ENCODE measurements around the gene RAD51B. TPM values are rescaled to one million over a fixed set of nuclear protein-coding genes. Genes with fewer than 3 reads are reported as not detected.

The RAD51B gene
- total RNA-seq, 1 experiment from 2014 or later: 16.7 TPM

- no peak overlapping the region for H3K4ac ChIP-seq (ENCODE audit: low read depth, low read length)
- no peak overlapping the region for H2BK120ac ChIP-seq (ENCODE audit: low read depth, low read length, poor library complexity, severe bottlenecking)
- Mint-ChIP-seq H3K27ac (no peak overlapping the region), H3K4me3 (no peak overlapping the region), H3K27me3 (ENCODE audit: low read depth) (no peaks in the 10 kb centered on the region), H3K9me3 (peaks cover 15 to 19% of the 10 kb centered on the region in 2 experiments), H3K36me3 (ENCODE audit: insufficient read depth in 1 of 3, low read depth in 3 of 3) (peaks cover 4 to 10% (median 7%) of the 10 kb centered on the region in 3 experiments; a peak in 6 of 7 replicates), H3K4me1 (no peaks in the 10 kb centered on the region)
- no peaks in the 10 kb centered on the region for H4K20me1 ChIP-seq (ENCODE audit: control insufficient read depth, insufficient read depth, insufficient read length)
- H2BK20ac ChIP-seq (ENCODE audit: low read depth, low read length, poor library complexity, severe bottlenecking): no peak overlapping the region
- no peak for TF ChIP-seq CTCF (conservative IDR thresholded peaks at IDR 0.05)
- no peak for DNase-seq
- no peak overlapping the region for H3K14ac ChIP-seq (ENCODE audit: insufficient read depth, low read length)
- H2BK12ac ChIP-seq (ENCODE audit: insufficient read length, low read depth, low read length): no peak overlapping the region
- no peaks in the 10 kb centered on the region for H3K9me3 ChIP-seq (ENCODE audit: control insufficient read depth, low read depth, low read length)
- no peak overlapping the region for H4K5ac ChIP-seq (ENCODE audit: insufficient read length, low read depth, low read length)
- H3K4me1 ChIP-seq (ENCODE audit: insufficient read depth, low read length): no peaks in the 10 kb centered on the region
- H3K9ac ChIP-seq (ENCODE audit: extremely low read depth, insufficient read length, low read length): no peak overlapping the region
- no peak overlapping the region for H2BK15ac ChIP-seq (ENCODE audit: low read depth, low read length)
- no peak overlapping the region for H2AK5ac ChIP-seq (ENCODE audit: insufficient read length, low read length)
- H3K18ac ChIP-seq (ENCODE audit: insufficient read length, low read depth, low read length): no peak overlapping the region
- no peak overlapping the region for H2AFZ ChIP-seq (ENCODE audit: low read length)
- H3K56ac ChIP-seq (ENCODE audit: insufficient read length, low read depth, low read length): no peak overlapping the region
- H3K79me1 ChIP-seq (ENCODE audit: insufficient read depth, low read depth, low read length, poor library complexity, severe bottlenecking): no peaks in the 10 kb centered on the region
- no CpG with 5 or more reads among the region's 1 CpG for WGBS (ENCODE audit: extremely low coverage, insufficient read length, low lambda C conversion rate)
- no peak overlapping the region for H3K4me2 ChIP-seq (ENCODE audit: insufficient read depth, insufficient read length, low read length)
- no peak overlapping the region for H3K27ac ChIP-seq (ENCODE audit: insufficient read length, low read depth, low read length)
- no peak overlapping the region for H4K91ac ChIP-seq (ENCODE audit: insufficient read length, low read depth, low read length)
- H3K79me2 ChIP-seq (ENCODE audit: insufficient read depth, low read length): no peaks in the 10 kb centered on the region
- H3K23me2 ChIP-seq (ENCODE audit: insufficient read length, low read depth, low read length, poor library complexity, severe bottlenecking): no peaks in the 10 kb centered on the region
- H2BK5ac ChIP-seq (ENCODE audit: insufficient read length, low read length): no peak overlapping the region
- no peak overlapping the region for H3T11ph ChIP-seq (ENCODE audit: low read length)
- H3K23ac ChIP-seq (ENCODE audit: insufficient read length, low read depth, low read length): no peak overlapping the region
- no peak overlapping the region for H4K8ac ChIP-seq (replicated peaks; ENCODE audit: insufficient read length, low read depth, low read length)
- no peaks in the 10 kb centered on the region for H3K27me3 ChIP-seq (ENCODE audit: insufficient read depth, low read length)
Measured at GRCh38 chr14:68094752-68095151, 275.2 kb downstream of the RAD51B start.
